ENCODE results near the gene CLCNKB.
A peak's percentile ranks its signal among the peaks of the same experiment; 100 is the strongest.

CLCNKB gene

GRCh38 chr1:16077406-16078245 is 34.0 kb downstream of the CLCNKB start:
- no peak for DNase-seq

- DNase-seq = peak; percentile 33 to 64 (median 40)
These were observed 35.5 kb downstream of the CLCNKB start for GRCh38 chr1:16078925-16079656.

- no peak for DNase-seq
These were observed 37.0 kb downstream of the CLCNKB start for GRCh38 chr1:16080422-16081150.

GRCh38 chr1:16081636-16082035 is 38.1 kb downstream of the CLCNKB start:
- no peak for DNase-seq

- DNase-seq = peak in 2 of 4 experiments; percentile 41 to 54
These were observed 38.9 kb downstream of the CLCNKB start for GRCh38 chr1:16082283-16083038.

- DNase-seq = no peak
These were observed 39.9 kb downstream of the CLCNKB start for GRCh38 chr1:16083486-16083885.

- no peak for DNase-seq
These were observed 41.9 kb downstream of the CLCNKB start for GRCh38 chr1:16085522-16085921.

GRCh38 chr1:16087733-16088132 is 44.2 kb downstream of the CLCNKB start:
- no peak for DNase-seq

GRCh38 chr1:16088351-16088911 is 44.8 kb downstream of the CLCNKB start:
- no peak for DNase-seq

- no peak for DNase-seq
These were observed 45.4 kb downstream of the CLCNKB start for GRCh38 chr1:16088996-16089395.

- DNase-seq = no peak
These were observed 46.7 kb downstream of the CLCNKB start for GRCh38 chr1:16090076-16090826.

- DNase-seq = no peak
These were observed 47.7 kb downstream of the CLCNKB start for GRCh38 chr1:16091296-16091695.

GRCh38 chr1:16092097-16092922 is 48.7 kb downstream of the CLCNKB start:
- no peak for DNase-seq

GRCh38 chr1:16092923-16093511 is 49.4 kb downstream of the CLCNKB start:
- no peak for DNase-seq

- DNase-seq = no peak
These were observed 50.0 kb downstream of the CLCNKB start for GRCh38 chr1:16093611-16094010.

- no peak for DNase-seq
These were observed 51.0 kb downstream of the CLCNKB start for GRCh38 chr1:16094453-16095158.

GRCh38 chr1:16095447-16095846 is 51.9 kb downstream of the CLCNKB start:
- no peak for DNase-seq

GRCh38 chr1:16099412-16099811 is 55.8 kb downstream of the CLCNKB start:
- no peak for DNase-seq

- DNase-seq = no peak
These were observed 58.0 kb downstream of the CLCNKB start for GRCh38 chr1:16101623-16102022.
